SK-N-SH (cell line): ENCODE data around the gene PLEKHM3. TPM values are rescaled to one million over a fixed set of nuclear protein-coding genes. Genes with fewer than 3 reads are reported as not detected.

Experiments used
- CTCF ChIA-PET: fragments of 300-600, 350-600 bp; formaldehyde crosslinking; extraction: SDS; loops from one replicate; lab custom pipeline; 2021; lab: Yijun Ruan, JAX
- POLR2A ChIA-PET: fragments of 350-600 bp; sonication (Branson Sonifier 250); formaldehyde crosslinking; extraction: SDS; loops from one replicate; lab custom pipeline; 2020; ENCODE audit warnings: antibody characterized with exemption, inconsistent platforms; lab: Yijun Ruan, JAX
- DNase-seq: peaks from one replicate; pipeline ENCODE4 v3.0.0; 2012
- H2AFZ ChIP-seq: fragments of 200-600 bp; sonication (generic); 2 replicates; pipeline ENCODE4 v1.8.1; 2016; ENCODE audit warnings: antibody characterized with exemption, mild to moderate bottlenecking, low read depth
- H3F3A ChIP-seq: fragments of 200-600 bp; sonication (generic); replicated peaks from 2 replicates; pipeline ENCODE3; 2016; ENCODE audit warnings: antibody characterized with exemption, mild to moderate bottlenecking; ENCODE audit not compliant: insufficient read depth
- H3K27ac ChIP-seq, 2 experiments: fragments of 200-500 bp in 1 of 2; fragments of 200-600 bp in 1 of 2; sonication (Bioruptor generic) in 1 of 2; sonication (generic), shearing (Covaris generic) in 1 of 2; 2 replicates each; pipeline versions ENCODE4 v1.5.1 to v1.6.1; 2014 to 2016; ENCODE audit warnings: low read depth in 2 of 2, inconsistent platforms in 1 of 2, low read length in 1 of 2, mild to moderate bottlenecking in 1 of 2, mixed read lengths in 1 of 2
- H3K27me3 ChIP-seq: fragments of 200-600 bp; sonication (generic), shearing (Covaris generic); 2 replicates; pipeline ENCODE4 v1.6.1; 2016; ENCODE audit warnings: mixed run types; ENCODE audit not compliant: insufficient read depth
- H3K36me3 ChIP-seq, 2 experiments: fragments of 200-500 bp in 1 of 2; fragments of 200-600 bp in 1 of 2; sonication (Bioruptor generic) in 1 of 2; sonication (generic) in 1 of 2; replicated peaks in 1 of 2; 2 replicates each; pipeline versions ENCODE3 to v1.5.1; 2014 to 2016; ENCODE audit warnings: low read length in 1 of 2, mild to moderate bottlenecking in 1 of 2; ENCODE audit not compliant: insufficient read depth in 2 of 2, control insufficient read depth in 1 of 2
- H3K4me1 ChIP-seq, 2 experiments: fragments of 200-500 bp in 1 of 2; fragments of 200-600 bp in 1 of 2; sonication (Bioruptor generic) in 1 of 2; sonication (generic), shearing (Covaris generic) in 1 of 2; 2 replicates each; pipeline versions ENCODE4 v1.5.1 to v1.6.1; 2014 to 2016; ENCODE audit warnings: low read depth in 1 of 2, low read length in 1 of 2, mixed run types in 1 of 2; ENCODE audit not compliant: insufficient read depth in 2 of 2, control insufficient read depth in 1 of 2
- H3K4me2 ChIP-seq: fragments of 200-600 bp; sonication (generic), shearing (Covaris generic); 2 replicates; pipeline ENCODE4 v1.6.1; 2017; ENCODE audit warnings: mixed run types
- H3K4me3 ChIP-seq, 2 experiments: fragments of 200-500 bp in 1 of 2; fragments of 200-600 bp in 1 of 2; sonication (Bioruptor generic) in 1 of 2; sonication (generic), shearing (Covaris generic) in 1 of 2; 2 replicates each; pipeline versions ENCODE4 v1.5.1 to v1.8.1; 2014 to 2016; ENCODE audit warnings: low read depth in 2 of 2, inconsistent platforms in 1 of 2, low read length in 1 of 2, mild to moderate bottlenecking in 1 of 2, mixed read lengths in 1 of 2, moderate library complexity in 1 of 2
- H3K79me2 ChIP-seq: fragments of 200-600 bp; sonication (generic); 2 replicates; pipeline ENCODE4 v1.8.1; 2017; ENCODE audit warnings: mild to moderate bottlenecking; ENCODE audit not compliant: insufficient read depth
- H3K9ac ChIP-seq: fragments of 200-600 bp; sonication (generic); 2 replicates; pipeline ENCODE4 v1.6.1; 2017; ENCODE audit warnings: mixed run types
- H3K9me2 ChIP-seq: fragments of 200-600 bp; sonication (generic); 2 replicates; pipeline ENCODE4 v1.6.1; 2017; ENCODE audit warnings: mixed run types
- H3K9me3 ChIP-seq: fragments of 200-600 bp; sonication (generic); 2 replicates; pipeline ENCODE4 v1.6.1; 2017; ENCODE audit warnings: mixed run types, mild to moderate bottlenecking, moderate library complexity
- H4K20me1 ChIP-seq: fragments of 200-600 bp; sonication (generic); 2 replicates; pipeline ENCODE4 v1.6.1; 2017; ENCODE audit warnings: mild to moderate bottlenecking, mixed run types; ENCODE audit not compliant: insufficient read depth
- CTCF ChIP-seq: fragments of 200-600 bp; sonication (generic); IDR thresholded peaks from 2 replicates; pipeline ENCODE4 v1.6.1; 2017; ENCODE audit warnings: antibody characterized with exemption, mild to moderate bottlenecking, moderate library complexity
- EP300 ChIP-seq, 2 experiments: IDR thresholded peaks; 2 replicates each; pipeline versions ENCODE4 v1.4.0 to v1.6.1; 2012; ENCODE audit warnings: borderline replicate concordance in 1 of 2, low read depth in 1 of 2, low read length in 1 of 2
- FOSL2 ChIP-seq: IDR thresholded peaks from 2 replicates; pipeline ENCODE4 v1.4.0; 2012; ENCODE audit warnings: low read depth, mild to moderate bottlenecking, moderate library complexity, borderline replicate concordance
- GATA2 ChIP-seq: sonication (generic); formaldehyde crosslinking; IDR thresholded peaks from 2 replicates; pipeline ENCODE4 v1.5.0; 2020; ENCODE audit warnings: mild to moderate bottlenecking, missing genetic modification reagents
- JUND ChIP-seq: IDR thresholded peaks from 2 replicates; pipeline ENCODE4 v1.4.0; 2012
- RCOR1 ChIP-seq: fragments of 150-350 bp; IDR thresholded peaks from 2 replicates; pipeline ENCODE4 v1.6.1; 2017; ENCODE audit warnings: antibody characterized with exemption, low read length
- RFX5 ChIP-seq: IDR thresholded peaks from 2 replicates; pipeline ENCODE4 v1.6.1; 2012; ENCODE audit warnings: mild to moderate bottlenecking, improper control_type of control experiment, low read length
- SIN3A ChIP-seq: IDR thresholded peaks from 2 replicates; pipeline ENCODE4 v1.6.1; 2012; ENCODE audit warnings: low read depth, mild to moderate bottlenecking, low read length, moderate library complexity, borderline replicate concordance
- USF1 ChIP-seq: IDR thresholded peaks from 2 replicates; pipeline ENCODE4 v1.4.0; 2012; ENCODE audit warnings: low read depth, borderline replicate concordance
- YY1 ChIP-seq: IDR thresholded peaks from 2 replicates; pipeline ENCODE4 v1.4.0; 2012; ENCODE audit warnings: low read depth, mild to moderate bottlenecking
- whole genome bisulfite sequencing: methylation state at CpG from one replicate; pipeline ENCODE4 v1.1.6; 2017; ENCODE audit warnings: low lambda C conversion rate; 5-methylcytosine and 5-hydroxymethylcytosine counted together
- polyA plus RNA-seq, 3 experiments: library from polyadenylated mRNA; depleted of rRNA; stranded (reverse); fragments of >200 nt; gene quantifications; 2 replicates each; pipeline ENCODE4 v1.2.3, GENCODE V29; 2012

PLEKHM3 gene
- polyA plus RNA-seq, 1 of the 3 experiments (the other 2 are of a cell fraction) = 1.9 TPM

DNA sequence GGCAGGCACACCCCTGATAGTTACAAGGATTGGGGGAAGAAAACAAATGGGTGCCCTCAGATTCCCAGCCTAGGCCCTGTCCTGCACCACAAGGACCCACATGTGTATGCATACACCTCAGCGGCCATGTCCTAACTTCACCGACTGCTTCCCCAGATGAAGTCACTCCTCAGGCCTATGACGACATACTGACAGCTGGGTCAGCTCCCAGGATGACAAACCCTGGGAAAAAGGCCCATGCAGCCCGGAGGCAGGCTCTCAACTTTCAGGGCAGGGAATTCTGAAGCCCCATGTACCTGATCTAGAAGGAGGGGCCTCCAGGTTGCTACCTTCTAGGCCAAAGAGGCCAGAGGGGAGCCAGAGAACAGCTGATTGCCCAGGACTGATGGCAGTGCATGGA lies 11.0 kb upstream of the PLEKHM3 start:
- CTCF ChIA-PET = interaction anchor here (1.7 kb wide), 1 partner anchor 290 kb away, joined by 6 read pairs; no protein-coding TSS in a partner anchor
- H3F3A ChIP-seq = peaks cover 5% of the 10 kb centered on the region
- DNase-seq = no peak
- H3K9ac ChIP-seq = no peak overlapping the region
- H3K4me1 ChIP-seq = no peaks in the 10 kb centered on the region
- 20% methylated on average over 2 of the region's 4 CpGs for WGBS
- H3K36me3 ChIP-seq = no peaks in the 10 kb centered on the region
- H2AFZ ChIP-seq = no peak overlapping the region
- POLR2A ChIA-PET = no interaction called here
- H3K9me3 ChIP-seq = no peaks in the 10 kb centered on the region
- H4K20me1 ChIP-seq = no peaks in the 10 kb centered on the region
- H3K27me3 ChIP-seq = no peaks in the 10 kb centered on the region
- no peaks in the 10 kb centered on the region for H3K9me2 ChIP-seq
- H3K27ac ChIP-seq = no peak overlapping the region
- TF ChIP-seq USF1 (no peak), RFX5 (no peak), RCOR1 (no peak), YY1 (no peak)
- no peaks in the 10 kb centered on the region for H3K79me2 ChIP-seq
- no peak overlapping the region for H3K4me2 ChIP-seq
- no peak overlapping the region for H3K4me3 ChIP-seq

DNA sequence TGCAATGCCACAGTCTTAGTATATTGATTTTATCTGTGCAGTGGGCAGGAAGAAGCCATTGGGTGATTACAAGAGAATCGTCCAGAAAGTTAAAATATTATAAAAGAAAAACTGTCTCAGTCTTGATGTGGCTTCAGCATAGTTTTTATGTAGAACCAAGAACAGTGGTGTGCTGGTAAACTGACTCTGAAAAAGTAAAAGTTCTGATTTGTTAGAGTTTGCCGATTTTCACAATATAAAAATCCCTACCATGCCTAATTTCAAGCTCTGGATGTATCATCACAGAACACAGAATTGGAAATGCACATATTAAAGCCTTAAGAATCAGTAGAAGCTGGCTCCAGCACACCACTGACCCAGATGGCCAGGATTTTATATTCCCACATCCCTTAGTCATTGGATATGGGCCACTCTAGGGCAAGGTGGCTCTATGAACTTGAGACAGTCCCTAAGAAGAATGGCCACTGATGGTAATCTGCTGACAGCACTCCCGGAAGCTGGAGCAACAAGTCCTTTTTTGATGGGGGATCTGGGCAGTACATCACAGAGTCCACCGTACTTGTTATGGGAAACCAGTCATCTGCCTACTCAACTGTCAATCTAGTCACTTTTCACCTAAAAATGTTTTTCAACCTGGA lies 9.3 kb upstream of the PLEKHM3 start:
- Histone ChIP-seq H2AFZ (no peak overlapping the region), H3K9ac (no peak overlapping the region), H3K27ac (no peak overlapping the region), H3F3A (no peaks in the 10 kb centered on the region), H4K20me1 (no peaks in the 10 kb centered on the region), H3K4me2 (no peak overlapping the region), H3K36me3 (no peaks in the 10 kb centered on the region), H3K4me1 (no peaks in the 10 kb centered on the region), H3K79me2 (no peaks in the 10 kb centered on the region), H3K4me3 (no peak overlapping the region), H3K9me3 (no peaks in the 10 kb centered on the region), H3K27me3 (no peaks in the 10 kb centered on the region), H3K9me2 (no peaks in the 10 kb centered on the region)
- no peak for DNase-seq
- POLR2A ChIA-PET = no interaction called here
- 65% methylated on average over 3 of the region's 4 CpGs for WGBS
- CTCF ChIA-PET = interaction anchor here (1.1 to 3.8 kb wide), 3 partner anchors 31 to 300 kb away, joined by 3 to 19 read pairs (median 3); no protein-coding TSS in a partner anchor
- TF ChIP-seq CTCF = no peak
- TF ChIP-seq EP300 (IDR thresholded peaks at IDR 0.05; ENCODE audit: borderline replicate concordance in 1 of 2, low read depth in 1 of 2, low read length in 1 of 2) = no peak
- no peak for TF ChIP-seq FOSL2
- TF ChIP-seq SIN3A = no peak
- no peak for TF ChIP-seq RCOR1
- TF ChIP-seq RFX5 = no peak
- TF ChIP-seq GATA2 (CRISPR knock-in tag) = no peak
- no peak for TF ChIP-seq USF1
- no peak for TF ChIP-seq JUND
